Measurements from ENCODE around the gene PRSS33.

Gene PRSS33

DNA sequence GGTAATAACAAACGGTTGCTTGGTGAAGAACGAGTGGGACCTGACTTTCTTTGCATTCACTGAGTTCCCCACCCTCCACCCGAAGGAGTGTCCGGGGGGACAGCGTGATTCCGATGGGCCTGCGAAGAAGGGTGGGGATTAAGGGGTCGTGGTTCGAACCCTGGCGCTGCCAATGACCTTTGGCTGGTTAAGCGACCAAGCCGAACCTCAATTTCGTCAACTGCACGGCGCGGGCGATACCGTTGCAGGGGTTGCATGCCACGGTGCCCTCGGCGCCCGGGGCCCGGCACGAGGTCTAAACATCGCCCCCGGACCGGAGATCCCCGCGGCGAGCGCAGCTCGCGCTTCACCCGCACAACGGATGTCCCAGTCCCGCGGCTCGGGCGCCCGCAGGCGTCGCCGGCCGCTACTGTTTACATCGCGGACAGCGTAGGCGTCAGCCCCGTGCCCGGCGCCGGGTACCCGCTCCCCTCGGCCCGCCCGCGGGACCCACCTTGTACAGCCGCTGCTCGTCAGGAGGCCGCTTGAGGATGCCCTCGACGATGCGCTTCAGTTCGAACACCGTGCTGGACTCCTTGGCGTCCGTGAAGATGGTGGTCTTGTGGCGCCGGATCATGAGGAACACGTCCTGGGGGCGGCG, 10.7 kb downstream of the PRSS33 start:
- H3K4me3 ChIP-seq (ENCODE audit: low read depth, low read length), result peak overlapping the region; percentile 72
- DNase-seq (ENCODE audit: low read depth), result no peak
- TF ChIP-seq, protein P1, sequence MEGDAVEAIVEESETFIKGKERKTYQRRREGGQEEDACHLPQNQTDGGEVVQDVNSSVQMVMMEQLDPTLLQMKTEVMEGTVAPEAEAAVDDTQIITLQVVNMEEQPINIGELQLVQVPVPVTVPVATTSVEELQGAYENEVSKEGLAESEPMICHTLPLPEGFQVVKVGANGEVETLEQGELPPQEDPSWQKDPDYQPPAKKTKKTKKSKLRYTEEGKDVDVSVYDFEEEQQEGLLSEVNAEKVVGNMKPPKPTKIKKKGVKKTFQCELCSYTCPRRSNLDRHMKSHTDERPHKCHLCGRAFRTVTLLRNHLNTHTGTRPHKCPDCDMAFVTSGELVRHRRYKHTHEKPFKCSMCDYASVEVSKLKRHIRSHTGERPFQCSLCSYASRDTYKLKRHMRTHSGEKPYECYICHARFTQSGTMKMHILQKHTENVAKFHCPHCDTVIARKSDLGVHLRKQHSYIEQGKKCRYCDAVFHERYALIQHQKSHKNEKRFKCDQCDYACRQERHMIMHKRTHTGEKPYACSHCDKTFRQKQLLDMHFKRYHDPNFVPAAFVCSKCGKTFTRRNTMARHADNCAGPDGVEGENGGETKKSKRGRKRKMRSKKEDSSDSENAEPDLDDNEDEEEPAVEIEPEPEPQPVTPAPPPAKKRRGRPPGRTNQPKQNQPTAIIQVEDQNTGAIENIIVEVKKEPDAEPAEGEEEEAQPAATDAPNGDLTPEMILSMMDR (IDR thresholded peaks at IDR 0.05; ENCODE audit: low read depth, low read length, missing control alignments), result no peak

- H3K4me3 ChIP-seq (ENCODE audit: low read depth, low read length), result peak overlapping the region; percentile 72
- TF ChIP-seq, protein P1 (IDR thresholded peaks at IDR 0.05; ENCODE audit: low read depth, low read length, missing control alignments), result no peak
- DNase-seq (ENCODE audit: low read depth), result no peak
Measured at GRCh38 chr16:2775765-2776499, 11.4 kb downstream of the PRSS33 start.

GRCh38 chr16:2775131-2775716, 12.1 kb downstream of the PRSS33 start:
- TF ChIP-seq, protein P1 (IDR thresholded peaks at IDR 0.05; ENCODE audit: low read depth, low read length, missing control alignments), result no peak
- DNase-seq (ENCODE audit: low read depth), result no peak
- H3K4me3 ChIP-seq (ENCODE audit: low read depth, low read length), result no peak overlapping the region

GRCh38 chr16:2774161-2774891, 13.0 kb downstream of the PRSS33 start:
- H3K4me3 ChIP-seq (ENCODE audit: low read depth, low read length), result no peak overlapping the region
- DNase-seq (ENCODE audit: low read depth), result no peak
- TF ChIP-seq, protein P1 (IDR thresholded peaks at IDR 0.05; ENCODE audit: low read depth, low read length, missing control alignments), result no peak

DNA sequence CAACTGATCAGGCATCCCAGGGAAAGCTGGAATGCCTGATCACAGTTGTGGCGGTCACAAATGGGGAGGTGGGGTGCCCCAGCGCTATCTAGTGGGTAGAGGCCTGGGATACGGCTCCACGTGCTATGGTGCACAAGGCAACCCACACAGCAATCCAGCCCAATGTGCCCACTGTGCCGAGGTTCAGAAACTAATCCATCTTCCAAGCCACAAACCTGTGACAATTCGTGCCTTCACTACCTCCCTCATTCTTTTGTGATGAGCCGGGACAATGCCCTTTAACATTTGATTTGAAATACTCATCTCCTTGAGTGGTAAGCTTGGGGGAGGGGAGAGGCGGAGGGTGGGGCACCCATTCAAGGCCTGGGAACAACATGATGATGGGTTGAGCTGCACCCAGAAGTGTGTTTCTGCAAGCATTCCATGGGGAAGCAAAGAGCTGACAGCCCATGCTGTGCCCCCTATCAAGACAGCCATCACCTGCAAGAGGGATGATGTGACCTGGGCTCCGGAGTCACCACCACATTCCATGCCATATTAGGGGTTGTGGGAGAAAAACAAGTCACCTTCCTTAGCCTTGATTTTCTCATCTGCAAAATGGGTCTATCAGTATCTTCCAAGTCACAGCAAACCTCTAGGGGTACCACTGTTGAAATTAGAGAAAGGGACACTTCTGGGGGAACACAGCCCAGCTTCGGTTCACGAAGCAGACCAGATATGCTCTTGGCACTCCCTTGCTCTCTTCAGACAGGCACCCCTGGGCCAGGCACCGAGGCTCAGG, 14.0 kb downstream of the PRSS33 start:
- DNase-seq (ENCODE audit: low read depth), result no peak
- TF ChIP-seq, protein P1 (IDR thresholded peaks at IDR 0.05; ENCODE audit: low read depth, low read length, missing control alignments), result no peak
- no peak overlapping the region for H3K4me3 ChIP-seq (ENCODE audit: low read depth, low read length)
